A549 treated with AZD2906 at 1 μM for 4 hours (cell line): Measurements from ENCODE around the gene ADM. TPM values are rescaled to one million over a fixed set of nuclear protein-coding genes. Genes with fewer than 3 reads are reported as not detected.

Experiments
- total RNA-seq: library from RNA; stranded (reverse); fragments of 200-300 nt; extraction: Qiagen RNA extraction; gene quantifications from 5 replicates; pipeline ENCODE4 v1.2.3, GENCODE V29; 2022

The ADM gene
- 100 to 149 TPM (median 110 TPM) in 5 replicates for total RNA-seq

GRCh38 chr11:10304495-10305261 lies at the start of gene ADM:
ADM (plus strand) TSS chr11:10305073; CDS start chr11:10305701, 628 bp downstream.

GRCh38 chr11:10293423-10294289 lies 11.2 kb upstream of the ADM start, which contains the start of gene SBF2:
SBF2 (minus strand) TSS chr11:10294219; CDS start chr11:10294069, 150 bp downstream.

Other genes with a start within 250 kb of the ADM start
- gene SBF2, start 10.9 kb upstream of the ADM start, total RNA-seq, result 11.6 to 17.5 TPM (median 12.6 TPM) in 5 replicates
- 6.5 to 7.6 TPM (median 7.0 TPM) in 5 replicates for gene AMPD3, start 150.2 kb downstream of the ADM start, total RNA-seq
- gene RNF141, start 236.1 kb downstream of the ADM start, total RNA-seq, result 21.5 to 27.1 TPM (median 25.9 TPM) in 5 replicates